Measurements from ENCODE around the gene ISCA2. TPM values are rescaled to one million over a fixed set of nuclear protein-coding genes. Genes with fewer than 3 reads are reported as not detected.

ISCA2 gene
- total RNA-seq, 1 donor from 2014 or later, result 21.2 TPM

GRCh38 chr14:74491956-74492775, 1.4 kb upstream of the ISCA2 start:
- Mint-ChIP-seq H3K27me3 (ENCODE audit: low read depth, unreplicated experiment) (no peaks in the 10 kb centered on the region), H3K27ac (ENCODE audit: unreplicated experiment) (no peak overlapping the region), H3K36me3 (ENCODE audit: low read depth, unreplicated experiment) (peaks cover 2% of the 10 kb centered on the region), H3K4me1 (ENCODE audit: low read depth, unreplicated experiment) (peaks cover 19% of the 10 kb centered on the region), H3K4me3 (ENCODE audit: unreplicated experiment) (no peak overlapping the region), H3K9me3 (ENCODE audit: unreplicated experiment) (no peaks in the 10 kb centered on the region)
- no peaks in the 10 kb centered on the region for H3K9me3 ChIP-seq (ENCODE audit: insufficient read depth, low read depth, low read length)
- no peak for DNase-seq (ENCODE audit: low read depth)
- H3K27me3 ChIP-seq (ENCODE audit: insufficient read depth, low read length), result no peaks in the 10 kb centered on the region
- H3K27ac ChIP-seq (ENCODE audit: low read depth, low read length), result peak overlapping the region; percentile 70
- H3K4me3 ChIP-seq (ENCODE audit: insufficient read depth, low read depth, low read length), result peak overlapping the region; percentile 83
- H3K4me1 ChIP-seq (ENCODE audit: insufficient read depth, low read length), result peaks cover 41% of the 10 kb centered on the region
- peaks cover 20% of the 10 kb centered on the region for H4K20me1 ChIP-seq (ENCODE audit: insufficient read depth, low read length)
- H3K4me2 ChIP-seq (ENCODE audit: low read length), result peak overlapping the region; percentile 96
- peak overlapping the region; percentile 86 for H2AFZ ChIP-seq (ENCODE audit: low read depth, low read length)
- TF ChIP-seq CTCF (IDR thresholded peaks at IDR 0.05; ENCODE audit: insufficient read depth, low read depth, low read length) (peak; percentile 28), EZH2 (IDR thresholded peaks at IDR 0.05; ENCODE audit: insufficient read depth, low read length) (no peak)
- H3K36me3 ChIP-seq (ENCODE audit: insufficient read depth, low read length), result no peaks in the 10 kb centered on the region
- FAIRE-seq, result peak; percentile 29
- peaks cover 39% of the 10 kb centered on the region for H3K79me2 ChIP-seq (ENCODE audit: insufficient read depth, low read length)
- peak overlapping the region; percentile 89 for H3K9ac ChIP-seq (ENCODE audit: low read length)

- Histone ChIP-seq H3K27me3 (ENCODE audit: insufficient read depth, low read length) (no peaks in the 10 kb centered on the region), H4K20me1 (ENCODE audit: insufficient read depth, low read length) (peaks cover 20% of the 10 kb centered on the region), H3K4me3 (ENCODE audit: insufficient read depth, low read depth, low read length) (peak within 1 kb of the TSS; percentile 94), H3K79me2 (ENCODE audit: insufficient read depth, low read length) (peaks cover 33% of the 10 kb centered on the region), H3K9ac (ENCODE audit: low read length) (peak within 1 kb of the TSS; percentile 97), H3K4me1 (ENCODE audit: insufficient read depth, low read length) (peaks cover 37% of the 10 kb centered on the region), H3K4me2 (ENCODE audit: low read length) (peak within 1 kb of the TSS; percentile 96), H3K27ac (ENCODE audit: low read depth, low read length) (peak within 1 kb of the TSS; percentile 83), H2AFZ (ENCODE audit: low read depth, low read length) (peak within 1 kb of the TSS; percentile 95), H3K9me3 (ENCODE audit: insufficient read depth, low read depth, low read length) (no peaks in the 10 kb centered on the region), H3K36me3 (ENCODE audit: insufficient read depth, low read length) (no peaks in the 10 kb centered on the region)
- peak within 1 kb of the TSS; percentile 92 for H3K4me3 Mint-ChIP-seq (ENCODE audit: unreplicated experiment)
- FAIRE-seq (no peak), DNase-seq (ENCODE audit: low read depth) (no peak)
- peaks cover 2% of the 10 kb centered on the region for H3K36me3 Mint-ChIP-seq (ENCODE audit: low read depth, unreplicated experiment)
- no peaks in the 10 kb centered on the region for H3K9me3 Mint-ChIP-seq (ENCODE audit: unreplicated experiment)
- peaks cover 16% of the 10 kb centered on the region for H3K4me1 Mint-ChIP-seq (ENCODE audit: low read depth, unreplicated experiment)
- H3K27ac Mint-ChIP-seq (ENCODE audit: unreplicated experiment), result peak within 1 kb of the TSS; percentile 48
- no peaks in the 10 kb centered on the region for H3K27me3 Mint-ChIP-seq (ENCODE audit: low read depth, unreplicated experiment)
- TF ChIP-seq CTCF (IDR thresholded peaks at IDR 0.05; ENCODE audit: insufficient read depth, low read depth, low read length) (no peak), EZH2 (IDR thresholded peaks at IDR 0.05; ENCODE audit: insufficient read depth, low read length) (no peak)
Observed at GRCh38 chr14:74492776-74493342, 706 bp upstream of the ISCA2 start, which contains the start of gene NPC2. Gene NPC2, minus strand, starts transcription at chr14:74493305. Its CDS starts 31 bp downstream, at chr14:74493274.

All from astrocyte (in vitro differentiated cells and primary cell).